HG03280 (cell line): ENCODE data around the gene UPF2.
"Not testable (repeated sequence)": the region's sequence is repeated elsewhere in the genome, so short reads cannot be mapped to it uniquely, and the experiment has no call there.

ENCODE experiments used
- ATAC-seq: cut with Tn5 transposase; IDR thresholded peaks from one replicate; pipeline ENCODE4 v1.9.1; 2021; ENCODE audit warnings: mild to moderate bottlenecking, moderate library complexity; ENCODE audit not compliant: unreplicated experiment

Gene UPF2

DNA sequence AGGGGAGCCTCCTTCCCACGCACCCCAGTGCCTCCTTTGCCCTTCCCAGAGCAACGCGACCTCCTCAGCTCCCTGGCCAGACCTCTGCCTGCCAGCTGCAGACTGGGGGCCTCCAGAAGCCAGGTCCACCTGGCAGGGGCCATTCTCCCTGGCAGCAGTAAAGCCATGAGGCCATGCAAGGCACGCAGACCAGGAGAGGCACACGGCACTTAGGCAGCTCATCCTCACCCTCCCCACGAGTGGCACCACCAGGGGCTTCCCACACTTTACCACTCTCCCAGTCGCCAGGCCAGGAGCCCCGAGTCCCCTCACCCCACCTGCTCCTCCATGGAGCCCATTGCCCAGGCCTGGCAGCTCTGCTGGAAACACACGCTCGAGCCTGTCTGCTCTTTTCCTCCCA lies 134.1 kb downstream of the UPF2 start:
- no peak for ATAC-seq

DNA sequence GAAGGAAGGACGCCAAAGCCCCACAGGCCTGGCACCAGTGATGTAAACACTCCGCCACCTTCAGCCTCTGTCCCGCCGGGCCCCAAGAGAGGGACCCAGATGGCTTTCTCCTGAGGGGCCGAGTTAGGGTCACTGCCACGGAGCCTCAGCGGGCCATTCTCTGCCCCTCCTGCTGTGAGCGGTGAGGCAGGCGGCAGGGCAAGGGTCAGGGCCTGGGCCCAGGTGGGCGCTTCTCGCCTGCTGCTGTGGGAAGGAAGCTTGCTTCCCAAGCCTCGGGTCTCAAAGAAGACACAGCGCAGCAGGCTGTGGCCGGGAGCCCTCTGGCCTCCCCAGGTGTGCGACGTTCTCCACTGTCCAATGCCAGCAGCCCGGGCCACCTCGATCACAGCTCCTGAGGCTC lies 134.7 kb downstream of the UPF2 start:
- ATAC-seq: no peak

- no peak for ATAC-seq
Observed at GRCh38 chr10:11906714-11907113, 135.9 kb downstream of the UPF2 start.

- ATAC-seq: no peak
Observed at GRCh38 chr10:11902646-11903045, 140.0 kb downstream of the UPF2 start.

- ATAC-seq: no peak
Observed at GRCh38 chr10:11901833-11902475, 140.7 kb downstream of the UPF2 start.

DNA sequence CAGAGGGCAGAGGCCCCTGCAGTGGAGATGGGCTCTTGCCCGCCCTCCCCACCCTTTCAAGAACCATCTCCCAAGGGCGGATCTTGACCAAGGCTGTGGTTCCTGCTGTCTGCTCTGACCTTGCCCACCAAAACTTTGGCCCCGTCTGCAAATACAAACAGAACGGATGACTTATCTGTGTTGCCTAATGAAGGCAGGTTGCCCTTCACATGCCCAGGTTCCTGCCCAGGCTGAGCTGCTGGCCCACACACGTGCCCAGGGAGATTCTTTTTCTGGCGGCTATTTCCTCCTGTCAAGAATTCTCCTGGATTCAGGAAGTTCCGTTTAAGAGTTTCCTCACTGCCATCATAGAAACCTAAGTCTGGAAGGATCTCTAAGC lies 141.2 kb downstream of the UPF2 start:
- ATAC-seq: no peak

GRCh38 chr10:11901036-11901301 lies 141.6 kb downstream of the UPF2 start:
- no peak for ATAC-seq

GRCh38 chr10:11899067-11899876 lies 143.3 kb downstream of the UPF2 start:
- ATAC-seq: no peak

GRCh38 chr10:11898372-11899066 lies 144.1 kb downstream of the UPF2 start:
- no peak for ATAC-seq

GRCh38 chr10:11898033-11898371 lies 144.6 kb downstream of the UPF2 start:
- no peak for ATAC-seq

DNA sequence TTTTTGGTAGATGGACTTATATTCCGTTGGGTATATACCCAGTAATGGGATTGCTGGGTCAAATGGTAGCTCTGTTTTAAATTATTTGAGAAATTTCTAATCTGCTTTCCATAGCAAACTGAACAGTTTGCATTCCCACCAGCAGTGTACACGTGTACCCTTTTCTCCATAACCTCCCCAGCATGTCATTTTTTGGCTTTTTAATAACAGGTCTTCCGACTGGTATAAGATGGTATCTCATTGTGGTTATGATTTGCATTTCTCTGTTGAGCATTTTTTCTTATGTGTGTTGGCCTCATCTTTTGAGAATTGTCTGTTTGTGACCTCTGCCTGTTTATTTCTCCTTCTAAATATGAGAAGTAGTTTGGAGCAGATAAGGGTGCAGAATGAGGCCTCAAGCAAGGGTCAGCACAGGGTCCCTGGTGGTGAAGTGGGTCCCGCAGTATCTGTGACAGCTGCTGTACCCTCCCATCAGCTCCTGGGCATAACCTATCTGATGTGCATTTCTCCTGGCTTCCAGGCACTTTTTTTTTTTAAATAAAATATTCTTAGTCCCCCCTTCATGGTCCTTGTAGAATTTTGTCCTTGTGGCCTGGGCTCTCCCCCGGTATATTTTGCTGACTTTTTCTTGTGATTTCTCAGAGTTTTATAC lies 145.9 kb downstream of the UPF2 start:
- ATAC-seq: no peak

DNA sequence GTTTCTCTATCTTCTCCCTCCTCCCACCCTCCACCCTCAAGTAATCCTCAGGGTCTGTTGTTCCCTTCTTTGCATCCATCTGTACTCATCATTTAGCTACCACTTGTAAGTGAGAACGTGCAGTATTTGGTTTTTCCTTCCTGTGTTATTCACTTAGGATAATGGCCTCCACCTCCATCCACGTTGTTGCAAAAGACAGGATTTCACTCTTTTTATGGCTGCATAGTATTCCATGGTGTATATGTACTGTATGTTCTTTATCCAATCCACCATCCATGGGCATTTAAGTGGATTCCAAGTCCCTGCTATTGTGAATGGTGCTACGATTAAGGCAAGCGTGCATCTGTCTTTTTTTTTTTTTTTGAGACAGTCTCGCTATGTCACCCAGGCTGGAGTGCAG lies 147.0 kb downstream of the UPF2 start:
- ATAC-seq: no peak

DNA sequence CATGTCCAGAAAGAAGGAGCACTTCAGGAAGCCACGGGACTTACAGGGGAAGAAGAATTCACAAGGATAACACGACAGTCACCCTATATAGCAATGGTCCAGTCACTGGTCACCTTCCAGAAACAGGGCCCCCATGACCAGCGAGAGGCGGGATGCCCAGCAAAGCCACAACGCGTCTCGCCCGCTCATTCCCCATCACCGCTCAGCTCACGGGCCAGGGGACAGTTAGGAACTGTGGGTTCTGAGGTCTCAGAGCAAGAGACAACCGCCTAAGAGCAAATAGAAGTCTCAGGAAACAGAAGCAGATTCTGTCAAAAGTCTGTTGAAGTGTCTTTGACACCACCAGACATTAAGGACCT lies 147.5 kb downstream of the UPF2 start:
- ATAC-seq: no peak

GRCh38 chr10:11894381-11895107 lies 148.1 kb downstream of the UPF2 start:
- ATAC-seq: no peak

GRCh38 chr10:11893749-11894278 lies 148.8 kb downstream of the UPF2 start:
- ATAC-seq: no peak

GRCh38 chr10:11891776-11892486 lies 150.7 kb downstream of the UPF2 start:
- ATAC-seq: no peak

DNA sequence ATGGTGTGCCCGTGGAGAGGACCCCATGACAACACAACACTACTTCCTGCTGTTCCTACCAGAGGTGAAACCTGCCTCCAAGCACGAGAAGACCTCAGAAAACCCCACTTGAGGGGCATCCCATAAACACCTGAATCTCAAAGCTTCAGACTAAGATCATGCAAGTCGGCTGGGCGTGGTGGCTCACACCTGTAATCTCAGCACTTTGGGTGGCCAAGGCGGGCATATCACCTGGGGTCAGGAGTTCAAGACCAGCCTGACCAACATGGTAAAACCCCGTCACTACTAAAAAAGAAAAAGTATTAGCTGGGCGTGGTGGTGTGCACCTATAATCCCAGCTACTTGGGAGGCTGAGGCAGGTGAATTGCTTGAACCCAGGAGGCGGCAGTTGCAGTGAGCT lies 153.3 kb downstream of the UPF2 start:
- not testable (repeated sequence) for ATAC-seq

DNA sequence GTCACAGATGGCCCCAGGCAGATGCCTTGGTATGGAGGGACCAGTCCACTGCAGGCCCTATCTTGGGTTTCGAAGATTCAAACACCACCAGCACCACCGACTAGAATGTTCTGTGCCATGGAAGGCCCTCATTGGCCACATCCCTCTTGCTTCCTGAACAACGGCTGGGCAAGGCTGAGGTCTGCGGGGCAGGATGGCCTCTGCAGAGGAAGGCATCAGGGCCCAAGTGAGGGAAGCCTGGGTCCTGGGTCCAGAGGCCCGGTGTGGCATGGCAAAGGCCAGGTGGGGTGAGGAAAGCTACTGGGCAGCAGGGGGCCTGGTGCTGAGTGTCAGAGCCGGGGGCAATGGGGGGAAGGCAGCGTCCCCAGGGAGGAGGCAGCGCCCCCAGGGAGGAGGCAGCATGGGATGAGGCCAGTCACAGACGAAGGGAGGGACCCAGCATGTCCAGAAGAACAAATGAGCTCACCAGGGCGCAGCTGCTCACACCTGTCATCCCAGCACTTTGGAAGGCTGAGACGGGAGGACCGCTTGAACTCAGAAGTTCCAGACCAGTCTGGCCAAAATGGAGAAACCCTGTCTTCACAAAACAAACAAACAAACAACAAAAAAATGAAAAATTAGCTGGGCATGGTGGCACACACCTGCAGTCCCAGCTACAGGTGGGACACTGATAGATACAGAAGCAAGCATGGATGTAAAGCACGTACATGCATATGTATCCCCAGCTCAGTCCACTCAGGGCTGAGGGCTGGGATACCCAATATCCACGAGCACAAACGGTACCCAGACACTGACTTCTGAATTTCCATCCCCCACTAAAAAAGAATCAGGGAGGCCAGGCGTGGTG lies 155.0 kb downstream of the UPF2 start:
- no peak for ATAC-seq

- ATAC-seq: no peak
Observed at GRCh38 chr10:11886851-11887250, 155.8 kb downstream of the UPF2 start.

- ATAC-seq: no peak
Observed at GRCh38 chr10:11886138-11886474, 156.5 kb downstream of the UPF2 start.
